GM12878 (cell line): ENCODE data around the gene BRD2. TPM values are rescaled to one million over a fixed set of nuclear protein-coding genes. Genes with fewer than 3 reads are reported as not detected.

Experiments used
- ATF2 ChIP-seq: IDR thresholded peaks from 2 replicates; pipeline ENCODE4 v1.6.1; 2012; ENCODE audit warnings: low read length, inconsistent platforms
- ATF7 ChIP-seq: fragments of 450-650 bp; IDR thresholded peaks from 2 replicates; pipeline ENCODE4 v1.6.1; 2016; ENCODE audit warnings: low read depth, mild to moderate bottlenecking
- HDAC2 ChIP-seq: fragments of 200-600 bp; sonication (generic); IDR thresholded peaks from 2 replicates; pipeline ENCODE4 v1.6.1; 2017
- MYB ChIP-seq: fragments of 150-350 bp; IDR thresholded peaks from 2 replicates; pipeline ENCODE4 v1.6.1; 2014; ENCODE audit warnings: mild to moderate bottlenecking, low read depth, low read length, borderline replicate concordance
- NFXL1 ChIP-seq: fragments of 450-650 bp; IDR thresholded peaks from 2 replicates; pipeline ENCODE4 v1.6.1; 2017; ENCODE audit warnings: antibody characterized with exemption, mild to moderate bottlenecking, borderline replicate concordance
- RFX5 ChIP-seq: IDR thresholded peaks from 2 replicates; pipeline ENCODE4 v1.6.1; 2011; ENCODE audit warnings: low read depth, low read length, improper control_type of control experiment
- TBL1XR1 ChIP-seq: IDR thresholded peaks from 2 replicates; pipeline ENCODE4 v1.6.1; 2012; ENCODE audit warnings: low read depth, low read length, improper control_type of control experiment
- TCF12 ChIP-seq: IDR thresholded peaks from 2 replicates; pipeline ENCODE4 v1.6.1; 2011; ENCODE audit warnings: low read depth, mild to moderate bottlenecking, low read length
- polyA plus RNA-seq, 11 experiments: library from polyadenylated mRNA; depleted of rRNA in 4 of 11; unstranded in 6 of 11; stranded (reverse) in 5 of 11; fragments of >200 nt; fragmentation: Nextera tagmentation in 4 of 11; fragmentation: Illumina TruSeq in 1 of 11; extraction: Ambion mirVana in 4 of 11; extraction: Trizol in 1 of 11; gene quantifications; 1 replicate in 1 of 11; 2 replicates in 10 of 11; pipeline versions ENCODE4 v1.2.1 to v1.2.3, GENCODE V29; 2011 to 2016; ENCODE audit warnings: inconsistent platforms in 2 of 11, missing spikeins in 2 of 11, low read depth in 1 of 11
- total RNA-seq, 4 experiments: library from RNA; depleted of rRNA in 3 of 4; stranded (reverse); fragments of >200 nt in 3 of 4; fragmentation: Illumina TruSeq in 1 of 4; extraction: Trizol in 1 of 4; gene quantifications; 2 replicates each; pipeline versions ENCODE4 v1.2.1 to v1.2.3, GENCODE V29; 2013 to 2021
- TF ChIP-seq, protein P1 (sequence below): fragments of 450-650 bp; IDR thresholded peaks from 2 replicates; pipeline ENCODE4 v1.6.1; 2017; ENCODE audit warnings: mild to moderate bottlenecking, moderate library complexity
- TF ChIP-seq, protein P2 (sequence below): fragments of 450-650 bp; formaldehyde crosslinking; IDR thresholded peaks from 2 replicates; pipeline ENCODE4 v1.4.0; 2020; ENCODE audit warnings: mild to moderate bottlenecking, moderate library complexity
- TF ChIP-seq, protein P3 (sequence below): fragments of 450-650 bp; IDR thresholded peaks from 2 replicates; pipeline ENCODE4 v1.6.1; 2017; ENCODE audit warnings: mild to moderate bottlenecking, moderate library complexity
- TF ChIP-seq, protein P4 (sequence below): fragments of 450-650 bp; IDR thresholded peaks from 2 replicates; pipeline ENCODE4 v1.6.1; 2018; ENCODE audit warnings: borderline replicate concordance, mild to moderate bottlenecking; ENCODE audit not compliant: partially characterized antibody

Gene BRD2
- total and polyA plus RNA-seq, 10 of the 15 experiments (the other 5 are each of a cell fraction or from before 2014, with no cell fraction given) = 32.2 to 239 (median 139) TPM

- TF ChIP-seq, protein P1, sequence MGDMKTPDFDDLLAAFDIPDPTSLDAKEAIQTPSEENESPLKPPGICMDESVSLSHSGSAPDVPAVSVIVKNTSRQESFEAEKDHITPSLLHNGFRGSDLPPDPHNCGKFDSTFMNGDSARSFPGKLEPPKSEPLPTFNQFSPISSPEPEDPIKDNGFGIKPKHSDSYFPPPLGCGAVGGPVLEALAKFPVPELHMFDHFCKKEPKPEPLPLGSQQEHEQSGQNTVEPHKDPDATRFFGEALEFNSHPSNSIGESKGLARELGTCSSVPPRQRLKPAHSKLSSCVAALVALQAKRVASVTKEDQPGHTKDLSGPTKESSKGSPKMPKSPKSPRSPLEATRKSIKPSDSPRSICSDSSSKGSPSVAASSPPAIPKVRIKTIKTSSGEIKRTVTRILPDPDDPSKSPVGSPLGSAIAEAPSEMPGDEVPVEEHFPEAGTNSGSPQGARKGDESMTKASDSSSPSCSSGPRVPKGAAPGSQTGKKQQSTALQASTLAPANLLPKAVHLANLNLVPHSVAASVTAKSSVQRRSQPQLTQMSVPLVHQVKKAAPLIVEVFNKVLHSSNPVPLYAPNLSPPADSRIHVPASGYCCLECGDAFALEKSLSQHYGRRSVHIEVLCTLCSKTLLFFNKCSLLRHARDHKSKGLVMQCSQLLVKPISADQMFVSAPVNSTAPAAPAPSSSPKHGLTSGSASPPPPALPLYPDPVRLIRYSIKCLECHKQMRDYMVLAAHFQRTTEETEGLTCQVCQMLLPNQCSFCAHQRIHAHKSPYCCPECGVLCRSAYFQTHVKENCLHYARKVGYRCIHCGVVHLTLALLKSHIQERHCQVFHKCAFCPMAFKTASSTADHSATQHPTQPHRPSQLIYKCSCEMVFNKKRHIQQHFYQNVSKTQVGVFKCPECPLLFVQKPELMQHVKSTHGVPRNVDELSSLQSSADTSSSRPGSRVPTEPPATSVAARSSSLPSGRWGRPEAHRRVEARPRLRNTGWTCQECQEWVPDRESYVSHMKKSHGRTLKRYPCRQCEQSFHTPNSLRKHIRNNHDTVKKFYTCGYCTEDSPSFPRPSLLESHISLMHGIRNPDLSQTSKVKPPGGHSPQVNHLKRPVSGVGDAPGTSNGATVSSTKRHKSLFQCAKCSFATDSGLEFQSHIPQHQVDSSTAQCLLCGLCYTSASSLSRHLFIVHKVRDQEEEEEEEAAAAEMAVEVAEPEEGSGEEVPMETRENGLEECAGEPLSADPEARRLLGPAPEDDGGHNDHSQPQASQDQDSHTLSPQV = no peak
- TF ChIP-seq, protein P2, sequence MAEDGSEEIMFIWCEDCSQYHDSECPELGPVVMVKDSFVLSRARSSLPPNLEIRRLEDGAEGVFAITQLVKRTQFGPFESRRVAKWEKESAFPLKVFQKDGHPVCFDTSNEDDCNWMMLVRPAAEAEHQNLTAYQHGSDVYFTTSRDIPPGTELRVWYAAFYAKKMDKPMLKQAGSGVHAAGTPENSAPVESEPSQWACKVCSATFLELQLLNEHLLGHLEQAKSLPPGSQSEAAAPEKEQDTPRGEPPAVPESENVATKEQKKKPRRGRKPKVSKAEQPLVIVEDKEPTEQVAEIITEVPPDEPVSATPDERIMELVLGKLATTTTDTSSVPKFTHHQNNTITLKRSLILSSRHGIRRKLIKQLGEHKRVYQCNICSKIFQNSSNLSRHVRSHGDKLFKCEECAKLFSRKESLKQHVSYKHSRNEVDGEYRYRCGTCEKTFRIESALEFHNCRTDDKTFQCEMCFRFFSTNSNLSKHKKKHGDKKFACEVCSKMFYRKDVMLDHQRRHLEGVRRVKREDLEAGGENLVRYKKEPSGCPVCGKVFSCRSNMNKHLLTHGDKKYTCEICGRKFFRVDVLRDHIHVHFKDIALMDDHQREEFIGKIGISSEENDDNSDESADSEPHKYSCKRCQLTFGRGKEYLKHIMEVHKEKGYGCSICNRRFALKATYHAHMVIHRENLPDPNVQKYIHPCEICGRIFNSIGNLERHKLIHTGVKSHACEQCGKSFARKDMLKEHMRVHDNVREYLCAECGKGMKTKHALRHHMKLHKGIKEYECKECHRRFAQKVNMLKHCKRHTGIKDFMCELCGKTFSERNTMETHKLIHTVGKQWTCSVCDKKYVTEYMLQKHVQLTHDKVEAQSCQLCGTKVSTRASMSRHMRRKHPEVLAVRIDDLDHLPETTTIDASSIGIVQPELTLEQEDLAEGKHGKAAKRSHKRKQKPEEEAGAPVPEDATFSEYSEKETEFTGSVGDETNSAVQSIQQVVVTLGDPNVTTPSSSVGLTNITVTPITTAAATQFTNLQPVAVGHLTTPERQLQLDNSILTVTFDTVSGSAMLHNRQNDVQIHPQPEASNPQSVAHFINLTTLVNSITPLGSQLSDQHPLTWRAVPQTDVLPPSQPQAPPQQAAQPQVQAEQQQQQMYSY (CRISPR knock-in tag) = no peak
- no peak for TF ChIP-seq NFXL1
- no peak for TF ChIP-seq HDAC2
- TF ChIP-seq MYB = no peak
- TF ChIP-seq RFX5 = no peak
- TF ChIP-seq TBL1XR1 = peak; percentile 98
- TF ChIP-seq, protein P3, sequence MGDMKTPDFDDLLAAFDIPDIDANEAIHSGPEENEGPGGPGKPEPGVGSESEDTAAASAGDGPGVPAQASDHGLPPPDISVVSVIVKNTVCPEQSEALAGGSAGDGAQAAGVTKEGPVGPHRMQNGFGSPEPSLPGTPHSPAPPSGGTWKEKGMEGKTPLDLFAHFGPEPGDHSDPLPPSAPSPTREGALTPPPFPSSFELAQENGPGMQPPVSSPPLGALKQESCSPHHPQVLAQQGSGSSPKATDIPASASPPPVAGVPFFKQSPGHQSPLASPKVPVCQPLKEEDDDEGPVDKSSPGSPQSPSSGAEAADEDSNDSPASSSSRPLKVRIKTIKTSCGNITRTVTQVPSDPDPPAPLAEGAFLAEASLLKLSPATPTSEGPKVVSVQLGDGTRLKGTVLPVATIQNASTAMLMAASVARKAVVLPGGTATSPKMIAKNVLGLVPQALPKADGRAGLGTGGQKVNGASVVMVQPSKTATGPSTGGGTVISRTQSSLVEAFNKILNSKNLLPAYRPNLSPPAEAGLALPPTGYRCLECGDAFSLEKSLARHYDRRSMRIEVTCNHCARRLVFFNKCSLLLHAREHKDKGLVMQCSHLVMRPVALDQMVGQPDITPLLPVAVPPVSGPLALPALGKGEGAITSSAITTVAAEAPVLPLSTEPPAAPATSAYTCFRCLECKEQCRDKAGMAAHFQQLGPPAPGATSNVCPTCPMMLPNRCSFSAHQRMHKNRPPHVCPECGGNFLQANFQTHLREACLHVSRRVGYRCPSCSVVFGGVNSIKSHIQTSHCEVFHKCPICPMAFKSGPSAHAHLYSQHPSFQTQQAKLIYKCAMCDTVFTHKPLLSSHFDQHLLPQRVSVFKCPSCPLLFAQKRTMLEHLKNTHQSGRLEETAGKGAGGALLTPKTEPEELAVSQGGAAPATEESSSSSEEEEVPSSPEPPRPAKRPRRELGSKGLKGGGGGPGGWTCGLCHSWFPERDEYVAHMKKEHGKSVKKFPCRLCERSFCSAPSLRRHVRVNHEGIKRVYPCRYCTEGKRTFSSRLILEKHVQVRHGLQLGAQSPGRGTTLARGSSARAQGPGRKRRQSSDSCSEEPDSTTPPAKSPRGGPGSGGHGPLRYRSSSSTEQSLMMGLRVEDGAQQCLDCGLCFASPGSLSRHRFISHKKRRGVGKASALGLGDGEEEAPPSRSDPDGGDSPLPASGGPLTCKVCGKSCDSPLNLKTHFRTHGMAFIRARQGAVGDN = no peak
- TF ChIP-seq TCF12 = peak; percentile 95
- TF ChIP-seq ATF7 = peak; percentile 84
- TF ChIP-seq, protein P4, sequence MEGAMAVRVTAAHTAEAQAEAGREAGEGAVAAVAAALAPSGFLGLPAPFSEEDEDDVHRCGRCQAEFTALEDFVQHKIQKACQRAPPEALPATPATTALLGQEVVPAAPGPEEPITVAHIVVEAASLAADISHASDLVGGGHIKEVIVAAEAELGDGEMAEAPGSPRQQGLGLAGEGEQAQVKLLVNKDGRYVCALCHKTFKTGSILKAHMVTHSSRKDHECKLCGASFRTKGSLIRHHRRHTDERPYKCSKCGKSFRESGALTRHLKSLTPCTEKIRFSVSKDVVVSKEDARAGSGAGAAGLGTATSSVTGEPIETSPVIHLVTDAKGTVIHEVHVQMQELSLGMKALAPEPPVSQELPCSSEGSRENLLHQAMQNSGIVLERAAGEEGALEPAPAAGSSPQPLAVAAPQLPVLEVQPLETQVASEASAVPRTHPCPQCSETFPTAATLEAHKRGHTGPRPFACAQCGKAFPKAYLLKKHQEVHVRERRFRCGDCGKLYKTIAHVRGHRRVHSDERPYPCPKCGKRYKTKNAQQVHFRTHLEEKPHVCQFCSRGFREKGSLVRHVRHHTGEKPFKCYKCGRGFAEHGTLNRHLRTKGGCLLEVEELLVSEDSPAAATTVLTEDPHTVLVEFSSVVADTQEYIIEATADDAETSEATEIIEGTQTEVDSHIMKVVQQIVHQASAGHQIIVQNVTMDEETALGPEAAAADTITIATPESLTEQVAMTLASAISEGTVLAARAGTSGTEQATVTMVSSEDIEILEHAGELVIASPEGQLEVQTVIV = no peak
- peak; percentile 91 for TF ChIP-seq ATF2
Observed at GRCh38 chr6:32941214-32941768, 27.1 kb upstream of the BRD2 start (continued).
